GM15510 (cell line): ENCODE measurements around the gene KDM2B.

Source experiments
- POLR2A ChIP-seq: IDR thresholded peaks from 3 replicates; pipeline ENCODE4 v1.6.1; 2011; ENCODE audit warnings: borderline replicate concordance; ENCODE audit not compliant: insufficient read length; ENCODE audit errors: extremely low read depth

The KDM2B gene

DNA sequence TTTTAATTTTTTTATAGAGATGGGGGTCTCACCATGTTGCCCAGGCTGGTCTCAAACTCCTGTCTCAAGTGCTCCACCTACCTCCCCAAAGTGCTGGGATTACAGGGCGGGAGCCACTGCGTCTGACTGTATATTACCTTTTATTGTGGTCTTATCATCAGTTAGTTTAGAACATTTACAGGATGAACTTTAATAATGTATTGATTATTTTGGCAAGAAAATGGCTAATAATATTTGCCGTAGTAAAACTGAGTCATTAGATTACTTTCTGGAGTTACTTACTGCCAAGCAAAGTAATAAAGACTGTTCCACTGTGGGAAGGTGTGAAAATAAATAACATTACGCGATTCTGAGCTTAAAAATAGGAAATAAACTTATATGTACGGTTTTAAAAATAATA is 21.9 kb upstream of the KDM2B start:
- no peak for TF ChIP-seq POLR2A

- TF ChIP-seq POLR2A, result no peak
Observed at GRCh38 chr12:121600702-121601336, 20.0 kb upstream of the KDM2B start.

- no peak for TF ChIP-seq POLR2A
Observed at GRCh38 chr12:121596526-121596925, 15.7 kb upstream of the KDM2B start.

- TF ChIP-seq POLR2A, result no peak
Observed at GRCh38 chr12:121595520-121595919, 14.7 kb upstream of the KDM2B start.

GRCh38 chr12:121592320-121592719 is 11.5 kb upstream of the KDM2B start:
- no peak for TF ChIP-seq POLR2A

DNA sequence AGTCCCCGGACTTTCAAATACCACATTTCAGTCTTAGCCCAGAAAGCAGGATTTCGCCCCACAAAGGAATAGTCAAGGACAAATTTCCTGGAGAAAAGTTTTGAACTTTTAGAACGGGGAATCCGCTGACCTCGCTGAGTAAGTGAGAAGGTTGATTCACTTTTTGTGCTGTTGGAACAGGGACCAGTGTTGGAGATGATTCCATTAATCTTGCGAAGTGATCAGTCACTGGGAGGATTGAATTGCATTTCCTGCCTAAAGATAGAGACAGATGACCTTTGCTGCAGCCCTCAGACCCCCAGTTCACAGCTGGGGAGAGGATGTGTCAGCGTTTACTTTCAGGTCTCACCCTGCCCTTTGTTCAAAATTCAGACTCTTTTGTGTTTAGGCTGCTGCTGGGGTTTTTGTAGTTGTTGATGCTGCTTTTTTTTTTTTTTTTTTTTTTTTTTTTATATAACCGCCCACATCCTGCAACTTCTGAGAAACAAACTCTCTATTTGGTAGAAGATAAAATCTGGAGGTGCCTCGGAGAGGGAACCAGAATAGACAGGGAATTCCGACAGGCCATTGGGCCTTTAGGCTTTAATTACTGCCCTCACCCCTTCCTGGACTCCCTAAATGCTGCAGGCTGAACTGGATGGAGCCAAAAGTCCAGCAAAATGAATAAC is 9.8 kb upstream of the KDM2B start:
- TF ChIP-seq POLR2A, result no peak

DNA sequence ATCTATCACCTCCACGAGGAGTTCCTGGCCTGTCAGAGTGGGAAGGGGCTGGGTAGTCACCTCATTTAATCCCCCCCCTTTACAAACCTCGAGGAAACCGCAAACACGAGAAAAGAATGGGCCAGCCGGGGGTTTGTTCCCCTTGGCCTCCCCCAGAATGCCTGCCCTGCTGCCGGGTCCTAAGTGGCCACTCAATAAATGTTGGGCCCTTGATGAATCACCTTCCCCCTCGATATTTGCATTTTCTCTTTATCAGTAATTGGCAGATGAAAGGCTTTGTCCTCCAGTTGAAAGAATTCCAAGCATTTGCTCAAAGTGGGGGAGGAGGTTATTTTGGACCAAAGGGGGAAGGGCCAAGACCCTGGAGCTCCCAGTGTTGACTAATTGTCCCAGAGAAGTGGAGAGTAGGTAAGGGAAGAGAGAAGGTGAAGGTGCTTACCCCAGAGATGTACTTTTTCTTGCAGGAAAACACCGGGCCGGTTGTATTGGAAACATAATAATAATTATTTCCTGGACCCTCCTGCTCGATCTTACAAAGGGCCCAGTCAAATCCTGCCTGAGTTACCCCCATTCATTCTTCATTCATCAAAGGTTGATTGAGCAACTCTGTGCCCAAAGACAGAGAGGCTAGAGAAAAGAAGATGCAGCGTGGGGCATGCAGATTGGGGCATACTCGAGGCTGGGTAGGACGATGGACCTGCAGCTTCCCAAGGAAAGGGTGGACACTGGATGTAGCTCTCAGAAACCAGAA is 1.9 kb upstream of the KDM2B start:
- no peak for TF ChIP-seq POLR2A

DNA sequence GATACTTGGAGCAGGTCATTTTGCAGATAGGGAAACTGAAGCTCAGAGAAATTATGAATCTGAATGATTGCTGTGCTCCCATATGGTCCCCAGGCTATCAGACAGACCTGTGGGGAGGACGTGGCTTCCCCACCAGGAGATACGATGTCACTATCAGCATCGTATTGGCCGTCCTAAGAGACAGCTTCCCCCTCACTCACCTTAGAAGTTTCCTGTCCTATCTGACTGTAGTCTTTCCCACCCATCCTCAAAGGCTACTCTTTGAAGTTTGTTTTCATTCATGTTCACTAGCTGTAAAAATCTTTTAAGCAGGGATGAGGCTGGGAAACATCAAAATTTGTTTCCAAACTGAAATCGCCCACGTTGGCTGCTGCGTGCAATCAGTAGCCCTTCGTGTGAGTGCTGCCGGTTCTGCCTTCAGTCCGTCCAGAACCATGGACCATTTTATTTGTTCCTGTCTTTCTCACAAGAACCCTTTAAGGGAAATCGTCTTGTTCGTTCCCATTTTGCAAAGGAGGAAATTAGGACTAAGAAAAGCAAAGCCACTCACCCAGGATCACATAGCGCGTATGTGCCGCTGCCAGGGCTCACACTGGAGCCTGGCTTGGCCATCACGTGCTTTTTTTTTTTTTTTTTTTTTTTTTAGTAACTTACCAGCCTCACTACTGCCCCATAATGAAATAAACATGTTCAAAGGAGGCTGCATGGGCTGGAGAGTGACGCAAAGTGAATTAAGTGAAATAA is 1.0 kb upstream of the KDM2B start:
- no peak for TF ChIP-seq POLR2A

GRCh38 chr12:121579981-121580868 is 598 bp downstream of the KDM2B start:
- peak; percentile 52 for TF ChIP-seq POLR2A

DNA sequence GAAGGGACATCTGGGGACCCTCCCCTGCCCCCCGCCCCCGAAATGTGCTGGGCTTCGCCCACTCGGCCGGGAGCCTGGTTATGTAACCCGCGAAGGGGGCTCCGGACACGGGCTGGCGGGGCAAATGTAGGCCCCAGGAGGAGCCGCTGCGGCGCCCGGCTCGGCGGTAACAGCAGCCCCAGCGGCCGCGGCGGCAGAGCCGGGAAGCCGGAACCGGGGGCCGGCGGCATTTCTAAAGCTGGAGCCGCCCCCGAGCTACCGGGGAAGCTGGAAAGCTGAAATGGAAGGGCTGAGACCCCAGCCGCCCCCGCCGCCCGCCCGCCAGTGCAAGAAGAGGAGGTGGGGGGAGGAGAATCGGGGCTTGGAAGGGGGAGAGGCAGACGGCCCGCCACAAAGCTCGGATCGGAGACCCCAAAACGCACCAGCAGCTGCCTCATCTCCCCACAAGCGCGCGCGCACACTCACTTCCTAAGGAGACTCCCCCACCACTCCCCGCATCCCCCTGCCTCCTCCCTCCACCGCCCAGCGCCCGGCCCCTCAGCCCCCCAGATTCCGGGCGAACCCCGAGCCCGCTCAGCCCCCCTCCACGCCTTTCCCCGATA is 1.5 kb downstream of the KDM2B start:
- peak; percentile 19 for TF ChIP-seq POLR2A

- TF ChIP-seq POLR2A, result no peak
Observed at GRCh38 chr12:121578230-121579189, 2.3 kb downstream of the KDM2B start.

GRCh38 chr12:121577443-121578180 is 3.2 kb downstream of the KDM2B start:
- no peak for TF ChIP-seq POLR2A
